Effector memory CD4-positive, alpha-beta T cell (primary cell): ENCODE data around the gene ENC1.

Experiments
- DNase-seq, 3 donors: peaks; one replicate each; pipeline ENCODE4 v3.0.0-alpha.2; 2020
- H3K27ac ChIP-seq: 2 replicates; pipeline ENCODE4 v1.7.0; 2013; ENCODE audit warnings: mild to moderate bottlenecking, low read length, moderate library complexity; ENCODE audit not compliant: insufficient read depth, poor library complexity, severe bottlenecking
- H3K27me3 ChIP-seq: replicated peaks from 2 replicates; pipeline ENCODE4 v1.7.0; 2013; ENCODE audit warnings: mild to moderate bottlenecking, low read length; ENCODE audit not compliant: insufficient read depth, control insufficient read depth, poor library complexity, severe bottlenecking
- H3K36me3 ChIP-seq: 2 replicates; pipeline ENCODE4 v1.7.0; 2013; ENCODE audit warnings: mild to moderate bottlenecking, low read length, moderate library complexity; ENCODE audit not compliant: control insufficient read depth, insufficient read depth
- H3K4me1 ChIP-seq: 2 replicates; pipeline ENCODE4 v1.7.0; 2013; ENCODE audit warnings: low read length, mild to moderate bottlenecking; ENCODE audit not compliant: control insufficient read depth, insufficient read depth, poor library complexity, severe bottlenecking
- H3K4me3 ChIP-seq: 2 replicates; pipeline ENCODE4 v1.7.0; 2013; ENCODE audit warnings: low read length, low read depth, mild to moderate bottlenecking; ENCODE audit not compliant: insufficient read depth, poor library complexity, severe bottlenecking
- H3K9me3 ChIP-seq: 2 replicates; pipeline ENCODE4 v1.7.0; 2013; ENCODE audit warnings: mild to moderate bottlenecking, low read length, moderate library complexity; ENCODE audit not compliant: control insufficient read depth

The ENC1 gene

GRCh38 chr5:74589204-74590056 is 51.1 kb downstream of the ENC1 start:
- no peak for DNase-seq
- Histone ChIP-seq H3K27ac (no peak overlapping the region), H3K4me1 (no peaks in the 10 kb centered on the region), H3K27me3 (no peaks in the 10 kb centered on the region), H3K36me3 (no peaks in the 10 kb centered on the region), H3K4me3 (no peak overlapping the region), H3K9me3 (no peaks in the 10 kb centered on the region)

GRCh38 chr5:74588415-74588814 is 52.1 kb downstream of the ENC1 start:
- Histone ChIP-seq H3K9me3 (no peaks in the 10 kb centered on the region), H3K36me3 (no peaks in the 10 kb centered on the region)

GRCh38 chr5:74587890-74588289 is 52.6 kb downstream of the ENC1 start:
- no peak for DNase-seq
- Histone ChIP-seq H3K4me1 (no peaks in the 10 kb centered on the region), H3K4me3 (no peak overlapping the region), H3K27me3 (no peaks in the 10 kb centered on the region), H3K36me3 (no peaks in the 10 kb centered on the region), H3K27ac (no peak overlapping the region), H3K9me3 (no peaks in the 10 kb centered on the region)

More at GRCh38 chr5:74588415-74588814, 52.1 kb downstream of the ENC1 start:
- no peak for DNase-seq
- no peaks in the 10 kb centered on the region for H3K27me3 ChIP-seq
- H3K4me1 ChIP-seq: no peaks in the 10 kb centered on the region
- H3K4me3 ChIP-seq: no peak overlapping the region
- H3K27ac ChIP-seq: no peak overlapping the region

GRCh38 chr5:74587300-74587699 is 53.2 kb downstream of the ENC1 start:
- DNase-seq: no peak
- Histone ChIP-seq H3K36me3 (no peaks in the 10 kb centered on the region), H3K27ac (no peak overlapping the region), H3K4me1 (no peaks in the 10 kb centered on the region), H3K9me3 (no peaks in the 10 kb centered on the region), H3K4me3 (no peak overlapping the region), H3K27me3 (no peaks in the 10 kb centered on the region)

- no peaks in the 10 kb centered on the region for H3K4me1 ChIP-seq
- no peak overlapping the region for H3K27ac ChIP-seq
- H3K36me3 ChIP-seq: no peaks in the 10 kb centered on the region
- no peaks in the 10 kb centered on the region for H3K9me3 ChIP-seq
- no peak for DNase-seq
- H3K27me3 ChIP-seq: no peaks in the 10 kb centered on the region
- H3K4me3 ChIP-seq: no peak overlapping the region
Observed at GRCh38 chr5:74586856-74587255, 53.7 kb downstream of the ENC1 start.

- no peaks in the 10 kb centered on the region for H3K36me3 ChIP-seq
- no peak for DNase-seq
- no peak overlapping the region for H3K4me3 ChIP-seq
- peaks cover 13% of the 10 kb centered on the region for H3K4me1 ChIP-seq
- H3K27ac ChIP-seq: no peak overlapping the region
- no peaks in the 10 kb centered on the region for H3K27me3 ChIP-seq
- H3K9me3 ChIP-seq: no peaks in the 10 kb centered on the region
Observed at GRCh38 chr5:74582853-74583252, 57.7 kb downstream of the ENC1 start.

GRCh38 chr5:74581988-74582365 is 58.6 kb downstream of the ENC1 start:
- no peak for DNase-seq
- no peaks in the 10 kb centered on the region for H3K27me3 ChIP-seq
- H3K9me3 ChIP-seq: no peaks in the 10 kb centered on the region
- no peak overlapping the region for H3K27ac ChIP-seq
- H3K4me3 ChIP-seq: no peak overlapping the region
- H3K36me3 ChIP-seq: no peaks in the 10 kb centered on the region
- H3K4me1 ChIP-seq: peaks cover 13% of the 10 kb centered on the region

GRCh38 chr5:74580729-74581109 is 59.8 kb downstream of the ENC1 start:
- H3K27me3 ChIP-seq: no peaks in the 10 kb centered on the region
- H3K36me3 ChIP-seq: no peaks in the 10 kb centered on the region
- no peak overlapping the region for H3K27ac ChIP-seq
- no peaks in the 10 kb centered on the region for H3K9me3 ChIP-seq
- H3K4me1 ChIP-seq: peaks cover 22% of the 10 kb centered on the region
- no peak overlapping the region for H3K4me3 ChIP-seq
- no peak for DNase-seq

GRCh38 chr5:74579215-74579614 is 61.3 kb downstream of the ENC1 start:
- Histone ChIP-seq H3K27ac (peak overlapping the region; percentile 34), H3K36me3 (no peaks in the 10 kb centered on the region), H3K27me3 (no peaks in the 10 kb centered on the region), H3K9me3 (no peaks in the 10 kb centered on the region), H3K4me3 (no peak overlapping the region), H3K4me1 (peaks cover 24% of the 10 kb centered on the region)
- peak; percentile 10 to 24 (median 24) for DNase-seq

- DNase-seq: no peak
- H3K36me3 ChIP-seq: no peaks in the 10 kb centered on the region
- no peaks in the 10 kb centered on the region for H3K9me3 ChIP-seq
- H3K4me3 ChIP-seq: no peak overlapping the region
- H3K4me1 ChIP-seq: peaks cover 24% of the 10 kb centered on the region
- H3K27ac ChIP-seq: peak overlapping the region; percentile 34
- H3K27me3 ChIP-seq: no peaks in the 10 kb centered on the region
Observed at GRCh38 chr5:74578356-74579044, 62.0 kb downstream of the ENC1 start.
